NCI-H2029 (cell line): Measurements from ENCODE around the gene CPPED1.
"Not testable (repeated sequence)": the region's sequence is repeated elsewhere in the genome, so short reads cannot be mapped to it uniquely, and the experiment has no call there.

Experiments used
- DNase-seq: peaks from one replicate; lab custom pipeline; 2025; lab: John Stamatoyannopoulos, UW

The CPPED1 gene

GRCh38 chr16:12802048-12802447, 1.6 kb downstream of the CPPED1 start:
- DNase-seq: no peak

DNA sequence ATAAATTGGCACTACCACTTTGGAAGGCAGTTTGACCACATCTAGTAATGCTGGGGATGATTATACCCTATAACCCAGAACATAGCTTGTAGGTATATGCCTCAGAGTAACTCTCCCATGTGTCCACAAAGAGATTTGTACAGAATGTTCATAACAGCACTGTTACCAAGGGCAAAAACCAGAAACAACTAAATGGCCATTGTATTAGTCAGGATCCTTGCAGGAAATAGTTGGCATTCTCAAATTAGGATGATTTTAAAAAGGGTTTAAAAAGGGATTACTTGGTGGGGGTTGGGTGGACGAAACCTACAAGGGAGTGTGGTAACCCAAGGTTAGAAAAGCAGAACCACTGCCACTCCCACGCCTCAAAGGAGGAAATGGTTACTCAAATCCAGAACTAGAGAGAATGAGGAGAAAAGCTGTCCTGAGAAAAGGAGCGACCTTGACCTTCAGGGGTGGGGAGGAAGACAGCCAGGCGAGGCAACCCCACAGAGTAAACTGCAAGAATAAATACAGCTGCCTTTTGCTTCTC, 2.1 kb downstream of the CPPED1 start:
- DNase-seq: no peak

DNA sequence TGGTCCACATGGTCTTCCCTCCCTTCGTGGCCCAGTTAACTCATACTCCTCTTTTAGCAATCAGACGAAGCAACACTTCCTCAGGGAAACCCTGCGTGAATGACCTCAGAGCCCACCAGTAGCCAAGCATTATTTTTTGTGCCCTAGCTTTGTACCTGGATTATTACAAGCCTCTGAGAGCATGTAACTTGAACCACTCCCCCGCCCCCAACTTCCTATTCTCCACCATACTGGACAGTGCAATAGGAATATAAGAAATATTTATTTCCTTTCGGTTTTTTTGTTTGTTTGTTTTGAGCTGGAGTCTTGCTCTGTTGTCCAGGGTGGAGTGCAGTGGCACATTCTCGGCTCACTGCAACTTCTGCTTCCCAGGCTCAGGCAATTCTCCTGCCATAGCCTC, 2.9 kb downstream of the CPPED1 start:
- no peak for DNase-seq

DNA sequence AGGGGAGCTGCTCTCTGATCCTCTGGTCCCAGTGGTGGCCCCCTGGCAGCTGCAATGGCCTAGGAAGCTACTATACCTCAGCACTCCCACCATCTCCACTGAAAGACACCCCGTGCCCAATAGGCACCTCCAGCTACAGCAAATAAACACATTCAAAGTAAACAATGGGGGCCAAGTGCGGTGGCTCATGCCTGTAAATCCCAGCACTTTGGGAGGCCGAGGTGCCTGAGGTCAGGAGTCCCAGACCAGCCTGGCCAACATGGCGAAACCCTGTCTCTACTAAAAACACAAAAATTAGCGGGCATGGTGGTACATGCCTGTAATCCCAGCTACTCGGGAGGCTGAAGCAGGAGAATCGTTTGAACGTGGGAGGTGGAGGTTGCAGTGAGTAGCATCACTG, 3.7 kb downstream of the CPPED1 start:
- DNase-seq: not testable (repeated sequence)

DNA sequence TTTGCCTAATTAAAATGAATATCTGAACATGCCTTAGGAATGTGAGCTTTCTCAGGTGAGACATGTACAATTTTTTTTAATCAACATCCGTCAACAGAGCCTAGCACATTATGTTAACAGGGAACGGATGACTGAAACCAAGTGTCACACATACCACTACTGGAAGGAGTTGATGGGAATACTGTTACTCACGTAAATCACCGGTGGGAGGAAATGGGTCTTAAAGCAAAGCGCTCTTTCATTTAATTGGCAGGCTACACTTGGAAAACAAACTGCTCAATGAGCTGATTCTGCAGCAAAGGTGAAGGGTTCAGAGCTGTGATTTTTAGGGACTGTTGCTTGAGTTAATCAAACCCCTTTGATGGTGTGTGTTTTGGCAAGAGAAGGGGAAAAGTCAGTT, 4.8 kb downstream of the CPPED1 start:
- no peak for DNase-seq

- DNase-seq: no peak
Measured at GRCh38 chr16:12798171-12798570, 5.5 kb downstream of the CPPED1 start.

- DNase-seq: no peak
Measured at GRCh38 chr16:12796498-12796897, 7.2 kb downstream of the CPPED1 start.

- DNase-seq: no peak
Measured at GRCh38 chr16:12794486-12795387, 8.9 kb downstream of the CPPED1 start.

DNA sequence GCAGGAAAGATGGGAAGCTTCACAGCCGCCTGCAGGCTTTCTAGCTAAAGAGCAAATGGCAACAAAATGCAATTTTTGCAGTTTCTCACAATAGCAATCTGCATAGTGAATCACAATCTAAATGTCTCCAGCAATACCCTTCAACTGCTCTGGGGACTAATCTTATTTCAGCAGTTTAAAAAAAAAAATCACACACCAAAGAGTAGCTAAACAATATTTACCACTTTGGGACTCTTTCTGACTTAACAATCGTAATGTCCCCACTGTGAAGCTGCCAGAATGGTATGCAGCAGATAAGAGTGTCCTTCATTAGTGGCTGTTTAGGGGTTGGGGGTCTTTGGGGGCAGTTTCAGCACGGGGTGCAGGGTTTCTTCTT, 9.8 kb downstream of the CPPED1 start:
- DNase-seq: no peak

- DNase-seq: no peak
Measured at GRCh38 chr16:12793120-12793864, 10.4 kb downstream of the CPPED1 start.

DNA sequence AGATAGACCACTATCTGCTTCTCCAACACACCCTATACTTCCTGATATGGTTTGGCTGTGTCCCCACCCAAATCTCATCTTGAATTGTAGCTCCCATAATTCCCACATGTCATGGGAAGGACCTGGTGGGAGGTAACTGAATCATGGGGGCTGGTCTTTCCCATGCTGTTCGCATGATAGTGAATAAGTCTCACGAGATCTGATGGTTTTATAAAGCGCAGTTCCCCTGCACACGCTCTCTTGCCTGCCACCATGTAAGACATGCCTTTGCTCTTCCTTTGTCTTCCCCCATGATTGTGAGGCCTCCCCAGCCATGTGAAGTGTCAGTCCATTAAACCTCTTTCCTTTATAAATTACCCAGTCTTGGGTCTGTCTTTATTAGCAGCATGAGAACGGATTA, 11.2 kb downstream of the CPPED1 start:
- not testable (repeated sequence) for DNase-seq

- DNase-seq: no peak
Measured at GRCh38 chr16:12791340-12791739, 12.3 kb downstream of the CPPED1 start.

- no peak for DNase-seq
Measured at GRCh38 chr16:12788758-12789157, 14.9 kb downstream of the CPPED1 start.

- no peak for DNase-seq
Measured at GRCh38 chr16:12786081-12786480, 17.6 kb downstream of the CPPED1 start.

GRCh38 chr16:12784076-12784475, 19.6 kb downstream of the CPPED1 start:
- DNase-seq: no peak

DNA sequence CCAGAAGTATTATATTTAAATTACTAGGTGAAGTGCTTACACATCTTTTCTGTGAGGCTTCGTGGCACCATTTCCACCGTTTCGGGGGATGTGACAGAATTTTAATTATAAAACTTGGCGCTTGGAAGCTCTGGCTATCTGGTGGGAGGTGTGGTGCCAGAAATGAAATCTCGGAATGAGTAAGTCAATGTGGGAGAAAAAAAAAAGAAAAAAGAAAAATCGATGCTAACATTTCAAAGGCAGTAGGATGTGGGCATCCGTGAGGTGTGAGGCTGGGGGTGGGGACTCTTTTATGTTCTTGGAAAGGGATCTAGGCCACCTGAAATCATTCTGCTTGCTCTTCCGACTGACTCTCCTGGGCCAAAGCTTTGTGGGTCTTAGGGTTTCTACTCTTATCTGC, 21.9 kb downstream of the CPPED1 start:
- DNase-seq: no peak

DNA sequence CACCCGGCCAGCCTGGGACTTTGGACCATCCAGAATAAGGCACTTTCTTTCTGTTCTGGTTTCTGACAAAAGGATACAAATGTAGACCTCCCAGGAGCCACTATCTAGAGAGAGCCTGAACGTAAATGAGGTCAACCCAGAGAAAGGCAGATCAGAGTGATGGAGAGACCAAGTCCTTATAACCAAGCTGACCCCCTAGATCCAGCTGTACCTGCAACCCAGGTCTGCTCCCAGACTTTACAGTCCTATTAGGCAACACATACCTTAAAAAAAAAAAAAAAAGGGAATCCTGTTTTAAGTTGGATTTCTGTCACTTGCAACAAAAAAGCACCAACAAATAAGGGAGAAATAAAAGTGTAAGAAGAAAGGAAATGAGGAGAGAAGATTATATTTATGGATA, 23.2 kb downstream of the CPPED1 start:
- DNase-seq: no peak

DNA sequence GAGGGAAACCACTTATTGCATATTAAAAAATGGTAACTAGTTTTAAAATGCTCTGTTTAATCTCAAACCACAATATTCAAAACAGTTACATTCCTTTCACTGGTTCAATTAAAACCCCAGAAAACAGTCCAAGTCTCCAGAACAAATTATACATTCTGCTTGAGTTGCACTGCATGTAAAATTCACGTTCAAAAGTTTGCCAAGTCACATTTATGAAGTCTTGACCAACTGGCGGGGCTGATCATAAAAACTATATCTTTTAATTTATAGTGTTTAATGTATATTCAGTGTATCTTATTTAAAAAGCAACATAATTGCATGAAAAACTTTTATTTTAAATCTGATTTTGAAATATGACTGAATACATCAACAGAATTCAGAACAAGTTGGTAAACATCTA, 25.0 kb downstream of the CPPED1 start:
- no peak for DNase-seq

GRCh38 chr16:12775656-12776236, 27.9 kb downstream of the CPPED1 start:
- DNase-seq: no peak

DNA sequence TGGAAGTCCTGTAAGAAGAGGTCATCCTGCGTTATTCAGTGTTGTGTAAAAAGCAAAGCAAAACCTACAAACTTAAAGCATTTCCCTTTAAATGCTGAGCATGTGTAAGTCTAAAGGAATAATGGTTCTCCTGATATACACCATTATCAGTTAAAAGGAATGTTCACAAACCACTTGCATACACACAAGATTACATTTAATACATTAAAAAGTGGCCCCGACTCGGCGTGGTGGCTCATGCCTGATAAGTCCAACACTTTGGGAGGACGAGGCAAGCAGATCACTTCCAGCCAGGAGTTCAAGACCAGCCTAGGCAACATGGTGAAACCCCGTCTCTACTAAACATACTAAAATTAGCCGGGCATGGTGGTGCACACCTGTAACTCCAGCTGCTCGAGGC, 30.5 kb downstream of the CPPED1 start:
- no peak for DNase-seq

DNA sequence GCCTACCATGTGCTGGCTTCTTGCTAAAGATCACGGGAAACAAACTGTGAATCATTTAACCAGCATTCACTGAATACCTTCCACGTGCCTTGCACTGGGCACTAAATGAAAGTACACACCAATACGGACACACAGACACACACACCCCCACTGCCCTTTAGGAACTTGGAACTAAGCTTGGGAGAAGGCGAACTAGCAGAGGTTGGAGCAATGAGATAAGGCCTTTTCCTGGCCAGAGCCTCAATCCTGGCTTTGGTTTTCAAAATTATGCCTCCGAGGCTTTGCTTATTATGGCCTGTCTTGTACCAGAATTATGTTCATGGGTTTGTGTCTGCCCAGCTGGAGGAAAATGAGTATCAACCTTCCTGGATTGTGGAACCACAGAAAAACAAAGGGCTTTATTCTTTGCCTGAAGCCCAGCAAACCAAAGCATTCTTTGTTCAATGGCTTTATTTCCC, 32.3 kb downstream of the CPPED1 start:
- no peak for DNase-seq

GRCh38 chr16:12769525-12769924, 34.2 kb downstream of the CPPED1 start:
- DNase-seq: no peak

DNA sequence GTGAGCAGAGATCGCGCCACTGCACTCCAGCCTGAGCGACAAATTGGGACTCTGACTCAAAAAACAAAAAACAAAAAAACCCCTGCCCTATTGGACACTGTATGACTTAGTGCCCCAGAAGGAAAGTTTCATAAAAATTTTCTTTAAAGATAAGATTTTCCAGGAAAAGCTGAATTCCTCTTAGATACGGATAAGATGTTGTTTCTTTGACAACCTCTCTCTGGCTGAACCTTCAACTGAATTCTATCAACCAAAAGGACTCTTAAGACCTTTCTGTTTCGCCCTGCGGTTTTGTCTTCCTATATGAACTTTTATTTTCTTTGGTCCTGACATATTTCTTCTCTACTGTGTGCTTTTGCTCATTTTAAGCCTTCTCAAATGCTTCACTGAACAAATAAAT, 35.8 kb downstream of the CPPED1 start:
- no peak for DNase-seq
